CD4-positive, alpha-beta memory T cell (primary cell): ENCODE data around the gene TWF2. TPM values are rescaled to one million over a fixed set of nuclear protein-coding genes. Genes with fewer than 3 reads are reported as not detected.

ENCODE experiments used
- CTCF ChIA-PET: fragments of 350-600 bp; sonication (Branson Sonifier 250); formaldehyde crosslinking; loops from one replicate; lab custom pipeline; 2021; ENCODE audit warnings: inconsistent platforms; ENCODE audit not compliant: partially characterized antibody; lab: Charles Lee
- POLR2A ChIA-PET: fragments of 350-600 bp; sonication (Branson Sonifier 250); formaldehyde crosslinking; loops from one replicate; lab custom pipeline; 2021; ENCODE audit not compliant: partially characterized antibody; lab: Charles Lee
- DNase-seq, 5 donors: peaks; one replicate each; pipeline versions ENCODE4 v3.0.0 to v3.0.0-alpha.2; 2020 to 2022; ENCODE audit warnings: mixed read lengths in 1 of 5
- H3K27ac ChIP-seq: one replicate; pipeline ENCODE4 v1.7.0; 2013; ENCODE audit warnings: low read depth, low read length
- H3K27me3 ChIP-seq: 2 replicates; pipeline ENCODE4 v1.7.0; 2013; ENCODE audit warnings: mild to moderate bottlenecking, low read length, moderate library complexity; ENCODE audit not compliant: insufficient read depth
- H3K36me3 ChIP-seq: 2 replicates; pipeline ENCODE4 v1.7.0; 2013; ENCODE audit warnings: mild to moderate bottlenecking, low read length, moderate library complexity; ENCODE audit not compliant: insufficient read depth
- H3K4me1 ChIP-seq: 2 replicates; pipeline ENCODE4 v1.7.0; 2013; ENCODE audit warnings: mild to moderate bottlenecking, low read length, moderate library complexity; ENCODE audit not compliant: insufficient read depth
- H3K4me3 ChIP-seq, 2 donors: one replicate each; pipeline ENCODE4 v1.7.0; 2013; ENCODE audit warnings: low read length in 2 of 2, mild to moderate bottlenecking in 1 of 2
- H3K9me3 ChIP-seq, 2 donors: one replicate each; pipeline ENCODE4 v1.7.0; 2013; ENCODE audit warnings: low read length in 2 of 2, control low read depth in 1 of 2; ENCODE audit not compliant: control insufficient read depth in 1 of 2
- H3K27ac Mint-ChIP-seq, 7 donors: one replicate each; pipeline ENCODE4 v1.8.0; 2020 to 2021; ENCODE audit warnings: mixed read lengths in 7 of 7, mild to moderate bottlenecking in 6 of 7, inconsistent platforms in 3 of 7, moderate library complexity in 3 of 7
- H3K27me3 Mint-ChIP-seq, 2 donors: one replicate each; pipeline ENCODE4 v1.8.0; 2020 to 2021; ENCODE audit warnings: mixed read lengths in 2 of 2
- H3K36me3 Mint-ChIP-seq, 2 donors: one replicate each; pipeline ENCODE4 v1.8.0; 2020 to 2021; ENCODE audit warnings: mixed read lengths in 2 of 2, inconsistent platforms in 1 of 2, mild to moderate bottlenecking in 1 of 2
- H3K4me1 Mint-ChIP-seq, 4 donors: one replicate each; pipeline ENCODE4 v1.8.0; 2020 to 2021; ENCODE audit warnings: mixed read lengths in 4 of 4, mild to moderate bottlenecking in 1 of 4
- H3K4me3 Mint-ChIP-seq, 8 donors: one replicate each; pipeline ENCODE4 v1.8.0; 2020 to 2021; ENCODE audit warnings: mixed read lengths in 8 of 8, mild to moderate bottlenecking in 7 of 8, moderate library complexity in 6 of 8, inconsistent platforms in 3 of 8
- H3K9me3 Mint-ChIP-seq, 8 donors: one replicate each; pipeline ENCODE4 v1.8.0; 2020 to 2021; ENCODE audit warnings: mixed read lengths in 8 of 8, mild to moderate bottlenecking in 5 of 8, inconsistent platforms in 3 of 8, moderate library complexity in 1 of 8
- intact Hi-C: fragments of 100-400 bp; cut with micrococcal nuclease; formaldehyde crosslinking; loops from one replicate; pipeline ENCODE4 v1.15.1; 2023
- polyA plus RNA-seq, 2 donors: library from polyadenylated mRNA; unstranded; fragments of 300-500 nt; fragmentation: Illumina TruSeq; gene quantifications; one replicate each; pipeline ENCODE4 v1.2.3, GENCODE V29; 2021
- total RNA-seq, 2 experiments: library from RNA; stranded (reverse); gene quantifications; one replicate each; pipeline ENCODE4 v1.2.3, GENCODE V29; 2021

TWF2 gene
- total and polyA plus RNA-seq, 4 experiments from 2014 or later, result 69.3 to 124 (median 98.9) TPM

- Mint-ChIP-seq H3K27me3 (peaks cover 0 to 3% of the 10 kb centered on the region in 2 donors), H3K9me3 (peaks cover 0 to 3% (median 0%) of the 10 kb centered on the region in 8 donors), H3K4me1 (peaks cover 33 to 73% (median 44%) of the 10 kb centered on the region in 4 donors), H3K27ac (peak overlapping the region; percentile 92 to 97 (median 95)), H3K36me3 (peaks cover 10 to 18% of the 10 kb centered on the region in 2 donors), H3K4me3 (peak overlapping the region; percentile 17 to 80 (median 74))
- Histone ChIP-seq H3K36me3 (no peaks in the 10 kb centered on the region), H3K4me3 (peak overlapping the region in 1 of 2 donors; percentile 28), H3K9me3 (no peaks in the 10 kb centered on the region), H3K27ac (peak overlapping the region; percentile 51), H3K4me1 (peaks cover 58% of the 10 kb centered on the region), H3K27me3 (no peaks in the 10 kb centered on the region)
- ChIA-PET CTCF (interaction anchor here (1.2 to 32.2 kb wide), 6 partner anchors 11 to 62 kb away, joined by 3 to 684 read pairs (median 7); partner anchors contain the start of genes PPM1M and TWF2), POLR2A (interaction anchor here (0.6 to 37.2 kb wide), 12 partner anchors 8 to 225 kb away, joined by 3 to 1950 read pairs (median 4); partner anchors contain the start of genes POC1A, PPM1M, TLR9 and TWF2)
- DNase-seq, result peak; percentile 55 to 78 (median 61)
- intact Hi-C loops, result loop anchor here (1.0 kb wide), 1 partner anchor 225 kb away; no protein-coding TSS in a partner anchor
Observed at GRCh38 chr3:52281981-52282801, 43.2 kb upstream of the TWF2 start.

GRCh38 chr3:52280050-52280461 lies 41.1 kb upstream of the TWF2 start:
- Mint-ChIP-seq H3K4me1 (peaks cover 32 to 80% (median 47%) of the 10 kb centered on the region in 4 donors), H3K4me3 (peak overlapping the region; percentile 92 to 99 (median 97)), H3K27me3 (peaks cover 0 to 3% of the 10 kb centered on the region in 2 donors), H3K9me3 (peaks cover 0 to 3% (median 0%) of the 10 kb centered on the region in 8 donors), H3K36me3 (peaks cover 17 to 28% of the 10 kb centered on the region in 2 donors), H3K27ac (peak overlapping the region; percentile 96 to 100 (median 100))
- H3K27ac ChIP-seq, result peak overlapping the region; percentile 87
- DNase-seq, result no peak
- CTCF ChIA-PET, result interaction anchor here (2.3 to 32.2 kb wide), 5 partner anchors 9 to 63 kb away, joined by 8 to 684 read pairs (median 16); partner anchors contain the start of genes PPM1M and TWF2
- intact Hi-C loops, result no loop called here
- no peak overlapping the region for H3K4me3 ChIP-seq
- H3K4me1 ChIP-seq, result peaks cover 68% of the 10 kb centered on the region
- H3K27me3 ChIP-seq, result no peaks in the 10 kb centered on the region
- POLR2A ChIA-PET, result interaction anchor here (1.0 to 37.2 kb wide), 9 partner anchors 8 to 305 kb away, joined by 3 to 1950 read pairs (median 29); partner anchors contain the start of genes ABHD14A, DUSP7, GLYCTK and PPM1M
- no peaks in the 10 kb centered on the region for H3K9me3 ChIP-seq
- H3K36me3 ChIP-seq, result no peaks in the 10 kb centered on the region

- Mint-ChIP-seq H3K27ac (peak overlapping the region; percentile 96 to 100 (median 100)), H3K9me3 (peaks cover 0 to 3% (median 0%) of the 10 kb centered on the region in 8 donors), H3K4me3 (peak overlapping the region; percentile 92 to 99 (median 97)), H3K4me1 (peaks cover 33 to 83% (median 49%) of the 10 kb centered on the region in 4 donors), H3K36me3 (peaks cover 19 to 29% of the 10 kb centered on the region in 2 donors), H3K27me3 (peaks cover 0 to 3% of the 10 kb centered on the region in 2 donors)
- Histone ChIP-seq H3K36me3 (no peaks in the 10 kb centered on the region), H3K4me1 (peaks cover 72% of the 10 kb centered on the region), H3K27ac (peak overlapping the region; percentile 87), H3K9me3 (no peaks in the 10 kb centered on the region), H3K4me3 (peak overlapping the region in 1 of 2 donors; percentile 58), H3K27me3 (no peaks in the 10 kb centered on the region)
- DNase-seq, result no peak
- intact Hi-C loops, result loop anchor here (5.0 kb wide), 2 partner anchors 38 to 58 kb away; partner anchors contain the start of gene DNAH1
- CTCF ChIA-PET, result interaction anchor here (0.8 to 32.2 kb wide), 9 partner anchors 8 to 133 kb away, joined by 3 to 684 read pairs (median 9); partner anchors contain the start of genes PPM1M, TLR9 and TWF2
- POLR2A ChIA-PET, result interaction anchor here (0.5 to 37.2 kb wide), 12 partner anchors 8 to 561 kb away, joined by 3 to 1950 read pairs (median 6); partner anchors contain the start of genes ABHD14A, DUSP7, GLYCTK and PPM1M
Observed at GRCh38 chr3:52279596-52279995, 40.6 kb upstream of the TWF2 start.

GRCh38 chr3:52278510-52279069 lies 39.6 kb upstream of the TWF2 start, which contains the start of gene WDR82:
Gene WDR82 (minus strand): TSS chr3:52278649. CDS start chr3:52278361, 288 bp downstream.
- peak; percentile 94 to 97 (median 95) for DNase-seq
- intact Hi-C loops, result loop anchor here (1.0 to 5.0 kb wide), 5 partner anchors 10 to 59 kb away; partner anchors contain the start of genes DNAH1 and TWF2
- Histone ChIP-seq H3K9me3 (no peaks in the 10 kb centered on the region), H3K4me3 (peak within 1 kb of the TSS; percentile 58 to 71), H3K36me3 (no peaks in the 10 kb centered on the region), H3K27ac (peak within 1 kb of the TSS; percentile 87), H3K4me1 (peaks cover 76% of the 10 kb centered on the region), H3K27me3 (no peaks in the 10 kb centered on the region)
- H3K4me1 Mint-ChIP-seq, result peaks cover 40 to 87% (median 56%) of the 10 kb centered on the region in 4 donors
- ChIA-PET CTCF (interaction anchor here (0.8 to 32.2 kb wide), 10 partner anchors 7 to 134 kb away, joined by 3 to 684 read pairs (median 12); partner anchors contain the start of genes GLYCTK, PPM1M, TLR9 and TWF2), POLR2A (interaction anchor here (0.6 to 37.2 kb wide), 16 partner anchors 7 to 427 kb away, joined by 3 to 1950 read pairs (median 5); partner anchors contain the start of genes ABHD14B, GLT8D1, GLYCTK and PPM1M)
- H3K4me3 Mint-ChIP-seq, result peak within 1 kb of the TSS; percentile 92 to 99 (median 98)
- H3K27ac Mint-ChIP-seq, result peak within 1 kb of the TSS; percentile 96 to 100 (median 100)
- peaks cover 26 to 38% of the 10 kb centered on the region in 2 donors for H3K36me3 Mint-ChIP-seq
- H3K27me3 Mint-ChIP-seq, result peaks cover 0 to 3% of the 10 kb centered on the region in 2 donors
- H3K9me3 Mint-ChIP-seq, result peaks cover 0 to 3% (median 0%) of the 10 kb centered on the region in 8 donors

- H3K4me3 Mint-ChIP-seq, result peak overlapping the region; percentile 92 to 99 (median 98)
- peaks cover 32 to 42% of the 10 kb centered on the region in 2 donors for H3K36me3 Mint-ChIP-seq
- peaks cover 0 to 3% (median 0%) of the 10 kb centered on the region in 8 donors for H3K9me3 Mint-ChIP-seq
- H3K27ac ChIP-seq, result peak overlapping the region; percentile 87
- H3K4me1 ChIP-seq, result peaks cover 76% of the 10 kb centered on the region
- CTCF ChIA-PET, result interaction anchor here (1.0 to 32.2 kb wide), 10 partner anchors 10 to 61 kb away, joined by 3 to 684 read pairs (median 13); partner anchors contain the start of genes GLYCTK, PPM1M and TWF2
- peak overlapping the region; percentile 96 to 100 (median 100) for H3K27ac Mint-ChIP-seq
- no peaks in the 10 kb centered on the region for H3K36me3 ChIP-seq
- DNase-seq, result peak in 2 of 5 donors; percentile 71 to 80
- peak overlapping the region; percentile 58 to 71 for H3K4me3 ChIP-seq
- POLR2A ChIA-PET, result interaction anchor here (0.6 to 37.2 kb wide), 19 partner anchors 7 to 428 kb away, joined by 3 to 1950 read pairs (median 5); partner anchors contain the start of genes ABHD14B, GLT8D1, GLYCTK and PPM1M
- H3K27me3 Mint-ChIP-seq, result peaks cover 0 to 3% of the 10 kb centered on the region in 2 donors
- H3K27me3 ChIP-seq, result no peaks in the 10 kb centered on the region
- peaks cover 37 to 87% (median 55%) of the 10 kb centered on the region in 4 donors for H3K4me1 Mint-ChIP-seq
- intact Hi-C loops, result loop anchor here (1.0 to 5.0 kb wide), 6 partner anchors 10 to 59 kb away; partner anchors contain the start of genes DNAH1 and TWF2
- no peaks in the 10 kb centered on the region for H3K9me3 ChIP-seq
Observed at GRCh38 chr3:52277972-52278509, 39.1 kb upstream of the TWF2 start.
